CD14-positive monocyte (primary cell): Measurements from ENCODE around the gene LDLRAD4. TPM values are rescaled to one million over a fixed set of nuclear protein-coding genes. Genes with fewer than 3 reads are reported as not detected.

Experiments used
- DNase-seq, 3 donors: peaks; one replicate each; pipeline ENCODE4 v3.0.0-alpha.2; 2011 to 2022
- H2AFZ ChIP-seq: 2 replicates; pipeline ENCODE4 v1.6.0; 2012; ENCODE audit warnings: mild to moderate bottlenecking, low read depth, low read length, inconsistent platforms; ENCODE audit not compliant: insufficient read depth, poor library complexity, severe bottlenecking
- H3K27ac ChIP-seq, 2 donors: 1 replicate in 1 of 2; 2 replicates in 1 of 2; pipeline ENCODE4 v1.5.1; 2012 to 2013; ENCODE audit warnings: low read length in 2 of 2, control low read depth in 1 of 2, inconsistent platforms in 1 of 2, low read depth in 1 of 2, mild to moderate bottlenecking in 1 of 2
- H3K27me3 ChIP-seq, 2 donors: one replicate each; pipeline versions ENCODE4 v1.6.0 to v1.6.1; 2011 to 2013; ENCODE audit warnings: low read length in 2 of 2; ENCODE audit not compliant: control insufficient read depth in 2 of 2, insufficient read depth in 2 of 2
- H3K36me3 ChIP-seq, 2 donors: replicated peaks in 1 of 2; 1 replicate in 1 of 2; 2 replicates in 1 of 2; pipeline versions ENCODE4 v1.5.1 to v1.6.1; 2012 to 2013; ENCODE audit warnings: low read length in 2 of 2, control low read depth in 1 of 2, inconsistent platforms in 1 of 2, mild to moderate bottlenecking in 1 of 2; ENCODE audit not compliant: insufficient read depth in 2 of 2, control insufficient read depth in 1 of 2
- H3K4me1 ChIP-seq, 2 donors: 1 replicate in 1 of 2; 2 replicates in 1 of 2; pipeline versions ENCODE4 v1.5.1 to v1.6.1; 2012 to 2013; ENCODE audit warnings: low read length in 2 of 2, control low read depth in 1 of 2, inconsistent platforms in 1 of 2, mild to moderate bottlenecking in 1 of 2, moderate library complexity in 1 of 2; ENCODE audit not compliant: insufficient read depth in 2 of 2, control insufficient read depth in 1 of 2
- H3K4me2 ChIP-seq: replicated peaks from 2 replicates; pipeline ENCODE3; 2012; ENCODE audit warnings: low read length, moderate library complexity, mild to moderate bottlenecking; ENCODE audit not compliant: poor library complexity, severe bottlenecking; ENCODE audit errors: extremely low read depth
- H3K4me3 ChIP-seq, 3 experiments: fragments of 200-600 bp in 1 of 3; sonication (generic) in 1 of 3; replicated peaks in 1 of 3; 1 replicate in 2 of 3; 2 replicates in 1 of 3; pipeline ENCODE4 v1.5.1; 2011 to 2013; ENCODE audit warnings: low read length in 3 of 3, mild to moderate bottlenecking in 3 of 3, control low read depth in 2 of 3, low read depth in 2 of 3, inconsistent platforms in 1 of 3, moderate library complexity in 1 of 3
- H3K79me2 ChIP-seq: 2 replicates; pipeline ENCODE4 v1.6.0; 2012; ENCODE audit warnings: mild to moderate bottlenecking, control low read depth, inconsistent platforms, low read length, moderate library complexity; ENCODE audit not compliant: insufficient read depth
- H3K9ac ChIP-seq: 2 replicates; pipeline ENCODE4 v1.6.0; 2017; ENCODE audit warnings: low read length, mild to moderate bottlenecking; ENCODE audit not compliant: insufficient read depth, poor library complexity, severe bottlenecking
- H3K9me3 ChIP-seq, 2 donors: replicated peaks in 1 of 2; 1 replicate in 1 of 2; 2 replicates in 1 of 2; pipeline versions ENCODE4 v1.5.1 to v1.6.1; 2012 to 2013; ENCODE audit warnings: low read length in 2 of 2, control low read depth in 1 of 2; ENCODE audit not compliant: control insufficient read depth in 1 of 2, insufficient read depth in 1 of 2
- H4K20me1 ChIP-seq: 2 replicates; pipeline ENCODE4 v1.6.0; 2012; ENCODE audit warnings: mild to moderate bottlenecking, low read length, control low read depth, moderate library complexity; ENCODE audit not compliant: insufficient read depth
- H3K27ac Mint-ChIP-seq, 7 donors: one replicate each; pipeline ENCODE4 v1.8.0; 2020; ENCODE audit warnings: mild to moderate bottlenecking in 7 of 7, mixed read lengths in 7 of 7, moderate library complexity in 6 of 7, inconsistent platforms in 2 of 7
- H3K27me3 Mint-ChIP-seq, 3 donors: one replicate each; pipeline ENCODE4 v1.8.0; 2021 to 2022; ENCODE audit warnings: low read depth in 3 of 3, mild to moderate bottlenecking in 3 of 3, mixed read lengths in 3 of 3, moderate library complexity in 3 of 3, inconsistent platforms in 1 of 3
- H3K36me3 Mint-ChIP-seq, 2 donors: one replicate each; pipeline ENCODE4 v1.8.0; 2020; ENCODE audit warnings: mixed read lengths in 2 of 2, inconsistent platforms in 1 of 2, mild to moderate bottlenecking in 1 of 2
- H3K4me1 Mint-ChIP-seq: one replicate; pipeline ENCODE4 v1.8.0; 2020; ENCODE audit warnings: mild to moderate bottlenecking, mixed read lengths
- H3K4me3 Mint-ChIP-seq, 2 donors: one replicate each; pipeline ENCODE4 v1.8.0; 2020; ENCODE audit warnings: mild to moderate bottlenecking in 2 of 2, mixed read lengths in 2 of 2, moderate library complexity in 1 of 2
- H3K9me3 Mint-ChIP-seq, 7 donors: one replicate each; pipeline ENCODE4 v1.8.0; 2020 to 2022; ENCODE audit warnings: mixed read lengths in 7 of 7, mild to moderate bottlenecking in 6 of 7, moderate library complexity in 6 of 7, inconsistent platforms in 2 of 7
- WGBS: methylation state at CpG from one replicate; pipeline ENCODE4 v1.1.5; 2013; ENCODE audit warnings: missing lambda C conversion rate; ENCODE audit not compliant: insufficient coverage; 5-methylcytosine and 5-hydroxymethylcytosine counted together
- intact Hi-C, 2 donors: fragments of 100-400 bp; cut with micrococcal nuclease; formaldehyde crosslinking; loops; one replicate each; pipeline versions ENCODE4 v1.15.0 to v1.15.1; 2023
- polyA plus RNA-seq, 3 donors: library from polyadenylated mRNA; depleted of rRNA in 1 of 3; unstranded in 2 of 3; stranded (reverse) in 1 of 3; fragments of 300-500 nt in 2 of 3; fragments of >200 nt in 1 of 3; fragmentation: Illumina TruSeq in 2 of 3; gene quantifications; 1 replicate in 2 of 3; 2 replicates in 1 of 3; pipeline ENCODE4 v1.2.3, GENCODE V29; 2012 to 2021
- TF ChIP-seq, protein P1 (sequence below): fragments of 200-600 bp; IDR thresholded peaks from one replicate; pipeline ENCODE4 v1.8.0; 2022; ENCODE audit warnings: antibody characterized with exemption, mild to moderate bottlenecking

Gene LDLRAD4
- polyA plus RNA-seq, 3 donors: 13.5 to 15.4 (median 13.8) TPM

- H3K9me3 ChIP-seq: peaks cover 0 to 3% of the 10 kb centered on the region in 2 donors
- peak overlapping the region; percentile 84 to 93 for H3K4me3 Mint-ChIP-seq
- WGBS: 0% methylated on average over 1 of the region's 5 CpGs
- no peaks in the 10 kb centered on the region for H3K36me3 ChIP-seq
- peak overlapping the region; percentile 58 for H2AFZ ChIP-seq
- H4K20me1 ChIP-seq: peaks cover 11% of the 10 kb centered on the region
- H3K27me3 ChIP-seq: no peaks in the 10 kb centered on the region
- H3K27ac Mint-ChIP-seq: peak overlapping the region; percentile 91 to 97 (median 95)
- peak in 2 of 3 donors; percentile 26 to 79 for DNase-seq
- peak overlapping the region; percentile 49 to 91 for H3K27ac ChIP-seq
- H3K9ac ChIP-seq: peak overlapping the region; percentile 61
- H3K9me3 Mint-ChIP-seq: peaks cover 2 to 10% (median 5%) of the 10 kb centered on the region in 7 donors
- H3K79me2 ChIP-seq: peaks cover 39% of the 10 kb centered on the region
- intact Hi-C loops: loop anchor here in 1 of 2 donors (10.0 kb wide), 1 partner anchor 251 kb away; the partner anchor contains the start of gene LDLRAD4
- TF ChIP-seq, protein P1, sequence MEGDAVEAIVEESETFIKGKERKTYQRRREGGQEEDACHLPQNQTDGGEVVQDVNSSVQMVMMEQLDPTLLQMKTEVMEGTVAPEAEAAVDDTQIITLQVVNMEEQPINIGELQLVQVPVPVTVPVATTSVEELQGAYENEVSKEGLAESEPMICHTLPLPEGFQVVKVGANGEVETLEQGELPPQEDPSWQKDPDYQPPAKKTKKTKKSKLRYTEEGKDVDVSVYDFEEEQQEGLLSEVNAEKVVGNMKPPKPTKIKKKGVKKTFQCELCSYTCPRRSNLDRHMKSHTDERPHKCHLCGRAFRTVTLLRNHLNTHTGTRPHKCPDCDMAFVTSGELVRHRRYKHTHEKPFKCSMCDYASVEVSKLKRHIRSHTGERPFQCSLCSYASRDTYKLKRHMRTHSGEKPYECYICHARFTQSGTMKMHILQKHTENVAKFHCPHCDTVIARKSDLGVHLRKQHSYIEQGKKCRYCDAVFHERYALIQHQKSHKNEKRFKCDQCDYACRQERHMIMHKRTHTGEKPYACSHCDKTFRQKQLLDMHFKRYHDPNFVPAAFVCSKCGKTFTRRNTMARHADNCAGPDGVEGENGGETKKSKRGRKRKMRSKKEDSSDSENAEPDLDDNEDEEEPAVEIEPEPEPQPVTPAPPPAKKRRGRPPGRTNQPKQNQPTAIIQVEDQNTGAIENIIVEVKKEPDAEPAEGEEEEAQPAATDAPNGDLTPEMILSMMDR: no peak
- H3K36me3 Mint-ChIP-seq: peaks cover 12 to 14% of the 10 kb centered on the region in 2 donors
- H3K4me1 Mint-ChIP-seq: peaks cover 56% of the 10 kb centered on the region
- H3K4me1 ChIP-seq: peaks cover 31 to 47% of the 10 kb centered on the region in 2 donors
- peak overlapping the region; percentile 82 for H3K4me2 ChIP-seq
- H3K27me3 Mint-ChIP-seq: peaks cover 0 to 1% (median 0%) of the 10 kb centered on the region in 3 donors
- H3K4me3 ChIP-seq: peak overlapping the region; percentile 42 to 73 (median 52)
These were observed 246.9 kb downstream of the LDLRAD4 start for GRCh38 chr18:13465476-13465875.

GRCh38 chr18:13470516-13471197 is 252.1 kb downstream of the LDLRAD4 start:
- Histone ChIP-seq H2AFZ (no peak overlapping the region), H3K79me2 (peaks cover 37% of the 10 kb centered on the region), H3K9ac (no peak overlapping the region), H3K4me3 (no peak overlapping the region), H4K20me1 (peaks cover 59% of the 10 kb centered on the region), H3K27ac (peak overlapping the region; percentile 28 to 32), H3K27me3 (no peaks in the 10 kb centered on the region), H3K9me3 (peaks cover 0 to 3% of the 10 kb centered on the region in 2 donors), H3K4me1 (peaks cover 33 to 38% of the 10 kb centered on the region in 2 donors), H3K36me3 (peaks cover 4 to 27% of the 10 kb centered on the region in 2 donors), H3K4me2 (no peak overlapping the region)
- DNase-seq: peak in 2 of 3 donors; percentile 13 to 29
- Mint-ChIP-seq H3K36me3 (peaks cover 47 to 49% of the 10 kb centered on the region in 2 donors), H3K9me3 (peaks cover 0 to 7% (median 0%) of the 10 kb centered on the region in 7 donors), H3K27me3 (peaks cover 0 to 2% (median 0%) of the 10 kb centered on the region in 3 donors), H3K4me3 (no peak overlapping the region), H3K27ac (peak overlapping the region in 6 of 7 donors; percentile 70 to 86 (median 76)), H3K4me1 (peaks cover 55% of the 10 kb centered on the region)
- TF ChIP-seq, protein P1: no peak
- 30% methylated on average over 4 of the region's 10 CpGs for WGBS
- intact Hi-C loops: loop anchor here in 1 of 2 donors (10.0 kb wide), 1 partner anchor 154 kb away; no protein-coding TSS in a partner anchor
